Neural progenitor cell (in vitro differentiated cells): Measurements from ENCODE around the gene PRPF4. TPM values are rescaled to one million over a fixed set of nuclear protein-coding genes. Genes with fewer than 3 reads are reported as not detected.

ENCODE experiments used
- DNase-seq: peaks from one replicate; pipeline ENCODE4 v3.0.0-alpha.2; 2016; ENCODE audit warnings: low spot score
- H2AFZ ChIP-seq: fragments of 200-600 bp; sonication (generic); replicated peaks from 2 replicates; pipeline ENCODE4 v1.6.1; 2016; ENCODE audit warnings: antibody characterized with exemption
- H3F3A ChIP-seq: fragments of 200-600 bp; sonication (generic); 2 replicates; pipeline ENCODE4 v1.6.1; 2016; ENCODE audit warnings: antibody characterized with exemption, low read depth
- H3K27ac ChIP-seq: fragments of 200-600 bp; sonication (generic); 2 replicates; pipeline ENCODE4 v1.5.1; 2016; ENCODE audit warnings: mild to moderate bottlenecking
- H3K27me3 ChIP-seq: fragments of 200-600 bp; sonication (generic); 2 replicates; pipeline ENCODE4 v1.6.1; 2016; ENCODE audit warnings: mild to moderate bottlenecking, moderate library complexity
- H3K36me3 ChIP-seq: fragments of 200-600 bp; sonication (generic); 2 replicates; pipeline ENCODE4 v1.5.1; 2016
- H3K4me1 ChIP-seq: fragments of 200-600 bp; sonication (generic); 2 replicates; pipeline ENCODE4 v1.6.1; 2016; ENCODE audit warnings: mixed run types
- H3K4me2 ChIP-seq: fragments of 200-600 bp; sonication (generic); 2 replicates; pipeline ENCODE4 v1.6.1; 2016
- H3K4me3 ChIP-seq: fragments of 200-600 bp; sonication (generic); 2 replicates; pipeline ENCODE4 v1.5.1; 2016
- H3K79me2 ChIP-seq: fragments of 200-600 bp; sonication (generic); 2 replicates; pipeline ENCODE4 v1.6.1; 2016; ENCODE audit warnings: low read depth
- H3K9ac ChIP-seq: fragments of 200-600 bp; sonication (generic); 2 replicates; pipeline ENCODE4 v1.6.1; 2016
- H3K9me3 ChIP-seq: fragments of 200-600 bp; sonication (generic); 2 replicates; pipeline ENCODE4 v1.5.1; 2016; ENCODE audit warnings: low read depth
- H4K20me1 ChIP-seq: fragments of 200-600 bp; sonication (generic); 2 replicates; pipeline ENCODE4 v1.6.1; 2016; ENCODE audit warnings: low read depth
- H3K27ac Mint-ChIP-seq: 3 replicates; pipeline ENCODE4 v1.8.0; 2021; ENCODE audit warnings: mixed read lengths
- H3K27me3 Mint-ChIP-seq: 2 replicates; pipeline ENCODE4 v1.8.0; 2022; ENCODE audit warnings: low read depth, mild to moderate bottlenecking, inconsistent platforms, moderate library complexity, mixed read lengths; ENCODE audit not compliant: insufficient read depth
- H3K36me3 Mint-ChIP-seq: 3 replicates; pipeline ENCODE4 v1.8.0; 2021; ENCODE audit warnings: mixed read lengths
- H3K4me1 Mint-ChIP-seq: 3 replicates; pipeline ENCODE4 v1.8.0; 2021; ENCODE audit warnings: mixed read lengths
- H3K4me3 Mint-ChIP-seq: 3 replicates; pipeline ENCODE4 v1.8.0; 2021; ENCODE audit warnings: mild to moderate bottlenecking, moderate library complexity, mixed read lengths
- H3K9me3 Mint-ChIP-seq: 3 replicates; pipeline ENCODE4 v1.8.0; 2020; ENCODE audit warnings: mixed read lengths
- CTCF ChIP-seq: fragments of 200-600 bp; sonication (generic); IDR thresholded peaks from 2 replicates; pipeline ENCODE4 v1.5.1; 2017; ENCODE audit warnings: antibody characterized with exemption, mild to moderate bottlenecking
- EZH2 ChIP-seq: fragments of 200-600 bp; sonication (generic); IDR thresholded peaks from 2 replicates; pipeline ENCODE4 v1.6.1; 2017; ENCODE audit warnings: antibody characterized with exemption, mild to moderate bottlenecking, moderate library complexity
- EZH2phosphoT487 ChIP-seq: fragments of 200-600 bp; sonication (generic); IDR thresholded peaks from 2 replicates; pipeline ENCODE4 v1.6.1; 2017; ENCODE audit warnings: antibody characterized with exemption
- total RNA-seq: library from RNA; depleted of rRNA; stranded (reverse); fragments of >200 nt; gene quantifications from 2 replicates; pipeline ENCODE4 v1.2.3, GENCODE V29; 2015; ENCODE audit warnings: low replicate concordance

The PRPF4 gene
- total RNA-seq, 1 donor from 2014 or later, result 28.2 TPM

DNA sequence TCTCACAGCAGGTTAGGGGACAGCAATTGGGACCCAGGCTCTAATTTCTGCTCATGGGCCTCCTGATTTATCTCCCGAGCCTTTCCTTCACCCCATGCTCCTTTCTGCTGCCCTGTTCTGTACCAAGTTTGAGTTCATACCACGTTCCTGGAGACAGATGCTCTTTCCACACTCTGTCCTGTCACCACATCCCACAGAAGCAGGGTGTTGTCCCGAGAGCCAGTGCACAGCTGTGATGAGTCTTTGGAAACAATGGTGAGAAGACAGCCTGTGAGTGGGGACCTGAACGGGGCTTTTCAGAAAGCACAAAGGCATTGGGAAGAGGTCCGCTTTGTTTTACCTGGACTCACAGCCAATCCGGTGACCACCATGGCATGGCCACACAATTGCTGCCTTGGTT, 47.2 kb downstream of the PRPF4 start:
- no peak for DNase-seq
- Mint-ChIP-seq H3K36me3 (peaks cover 5% of the 10 kb centered on the region), H3K27me3 (no peaks in the 10 kb centered on the region), H3K4me1 (no peaks in the 10 kb centered on the region), H3K9me3 (no peaks in the 10 kb centered on the region), H3K27ac (no peak overlapping the region), H3K4me3 (no peak overlapping the region)
- H3K4me3 ChIP-seq, result no peak overlapping the region
- H2AFZ ChIP-seq, result no peak overlapping the region
- TF ChIP-seq EZH2phosphoT487, result no peak
- no peak for TF ChIP-seq CTCF
- no peak for TF ChIP-seq EZH2
- no peaks in the 10 kb centered on the region for H4K20me1 ChIP-seq
- no peaks in the 10 kb centered on the region for H3F3A ChIP-seq
- H3K27ac ChIP-seq, result no peak overlapping the region
- no peaks in the 10 kb centered on the region for H3K9me3 ChIP-seq
- H3K4me1 ChIP-seq, result no peaks in the 10 kb centered on the region
- no peaks in the 10 kb centered on the region for H3K27me3 ChIP-seq
- H3K79me2 ChIP-seq, result no peaks in the 10 kb centered on the region
- no peak overlapping the region for H3K9ac ChIP-seq
- no peaks in the 10 kb centered on the region for H3K36me3 ChIP-seq
- H3K4me2 ChIP-seq, result no peak overlapping the region

- H3K9me3 Mint-ChIP-seq, result no peaks in the 10 kb centered on the region
- no peaks in the 10 kb centered on the region for H3K36me3 ChIP-seq
- no peak for TF ChIP-seq EZH2
- TF ChIP-seq EZH2phosphoT487, result no peak
- TF ChIP-seq CTCF, result no peak
- no peaks in the 10 kb centered on the region for H3K27me3 Mint-ChIP-seq
- no peaks in the 10 kb centered on the region for H3F3A ChIP-seq
- no peak for DNase-seq
- H3K79me2 ChIP-seq, result no peaks in the 10 kb centered on the region
- H3K4me2 ChIP-seq, result no peak overlapping the region
- H2AFZ ChIP-seq, result no peak overlapping the region
- no peak overlapping the region for H3K4me3 Mint-ChIP-seq
- H3K27me3 ChIP-seq, result no peaks in the 10 kb centered on the region
- H3K4me1 Mint-ChIP-seq, result no peaks in the 10 kb centered on the region
- no peak overlapping the region for H3K9ac ChIP-seq
- H3K27ac ChIP-seq, result no peak overlapping the region
- no peak overlapping the region for H3K4me3 ChIP-seq
- H3K36me3 Mint-ChIP-seq, result no peaks in the 10 kb centered on the region
- no peaks in the 10 kb centered on the region for H3K4me1 ChIP-seq
- H3K27ac Mint-ChIP-seq, result no peak overlapping the region
- no peaks in the 10 kb centered on the region for H4K20me1 ChIP-seq
- H3K9me3 ChIP-seq, result no peaks in the 10 kb centered on the region
These were observed 50.8 kb downstream of the PRPF4 start for GRCh38 chr9:113326230-113326629.

DNA sequence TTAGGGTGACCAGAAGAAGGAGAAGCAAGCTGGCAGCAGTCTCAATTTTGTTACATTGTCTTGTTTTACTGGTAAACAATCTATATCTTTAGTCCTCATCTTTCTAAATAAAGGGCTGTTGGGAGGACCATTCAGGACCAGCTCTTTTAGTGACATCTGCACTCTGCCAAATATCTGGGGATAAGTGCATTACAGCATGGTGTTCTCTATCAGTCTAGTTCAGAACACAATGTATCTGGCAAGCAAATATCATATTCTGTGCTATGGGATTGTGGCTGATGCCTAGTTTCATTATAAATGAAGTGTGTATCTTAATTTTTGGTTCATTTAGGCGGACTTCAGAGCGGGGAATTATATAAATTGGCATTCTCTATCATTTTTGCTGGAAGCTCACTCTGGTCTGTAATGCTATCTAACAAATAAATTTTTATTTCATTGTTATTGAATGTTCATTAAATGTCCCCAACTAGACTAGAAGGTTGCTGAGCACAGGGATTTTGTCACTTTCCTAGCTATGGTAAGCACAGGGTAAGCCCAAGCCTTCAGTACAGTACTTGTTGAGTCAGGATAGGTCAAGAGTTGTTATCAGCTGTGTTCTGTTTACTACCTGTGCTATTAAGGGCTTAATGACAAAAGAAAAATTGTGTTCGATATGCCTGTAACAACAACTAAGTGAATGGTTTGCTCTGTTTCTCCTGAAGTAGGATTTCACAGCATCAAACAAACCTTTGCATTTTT, 52.8 kb downstream of the PRPF4 start:
- Histone ChIP-seq H2AFZ (no peak overlapping the region), H3K79me2 (no peaks in the 10 kb centered on the region), H3F3A (no peaks in the 10 kb centered on the region), H3K27ac (no peak overlapping the region), H3K4me3 (no peak overlapping the region), H4K20me1 (no peaks in the 10 kb centered on the region), H3K9me3 (no peaks in the 10 kb centered on the region), H3K36me3 (no peaks in the 10 kb centered on the region), H3K4me1 (no peaks in the 10 kb centered on the region), H3K9ac (no peak overlapping the region), H3K4me2 (no peak overlapping the region), H3K27me3 (no peaks in the 10 kb centered on the region)
- no peak overlapping the region for H3K27ac Mint-ChIP-seq
- H3K27me3 Mint-ChIP-seq, result no peaks in the 10 kb centered on the region
- H3K4me1 Mint-ChIP-seq, result no peaks in the 10 kb centered on the region
- DNase-seq, result no peak
- H3K4me3 Mint-ChIP-seq, result no peak overlapping the region
- H3K36me3 Mint-ChIP-seq, result no peaks in the 10 kb centered on the region
- H3K9me3 Mint-ChIP-seq, result no peaks in the 10 kb centered on the region
- TF ChIP-seq CTCF, result no peak
- no peak for TF ChIP-seq EZH2phosphoT487
- no peak for TF ChIP-seq EZH2
